ENCODE results near the gene PKM.

DNA sequence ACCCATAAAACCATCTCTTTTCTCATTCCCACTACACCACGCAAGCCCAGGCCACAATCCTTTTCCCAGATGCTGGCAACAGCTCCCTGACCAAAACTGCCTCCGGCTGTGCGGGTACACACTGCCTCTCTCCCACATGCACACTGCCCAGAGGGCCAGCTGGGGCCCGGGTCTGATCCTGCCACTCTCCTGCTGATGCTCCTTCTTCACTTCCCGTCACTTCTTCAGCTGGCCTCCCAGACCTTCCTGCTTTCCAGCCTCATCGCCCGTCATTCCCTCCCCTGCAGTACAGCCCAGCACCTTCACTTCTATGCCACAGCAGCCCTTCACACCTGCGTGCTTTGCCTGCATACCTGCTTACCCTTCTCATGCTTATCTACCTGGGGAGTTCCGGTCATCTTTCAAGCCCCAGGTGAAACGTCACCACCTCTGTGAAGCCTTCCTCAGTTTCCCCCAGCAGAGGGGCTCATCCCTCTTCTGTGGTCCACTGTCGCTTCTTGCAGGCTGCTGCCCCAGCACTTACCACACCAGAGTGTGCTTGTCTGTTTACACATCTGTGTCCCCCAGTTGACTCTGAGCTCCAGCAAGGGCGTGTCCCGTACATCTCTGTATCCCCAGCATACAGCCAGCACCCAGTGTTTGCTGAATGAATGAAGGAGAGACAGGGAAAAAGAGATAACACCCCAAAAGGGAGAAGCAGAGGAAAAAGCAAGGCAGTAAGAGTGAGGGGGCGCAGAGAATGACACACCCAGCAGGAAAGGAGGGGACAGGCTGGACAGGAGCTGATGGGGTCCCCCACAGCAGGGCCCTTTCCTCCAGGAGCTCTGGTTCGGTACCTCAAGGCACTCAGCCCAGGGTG is 55.6 kb downstream of the PKM start:
- TF ChIP-seq, protein P1, sequence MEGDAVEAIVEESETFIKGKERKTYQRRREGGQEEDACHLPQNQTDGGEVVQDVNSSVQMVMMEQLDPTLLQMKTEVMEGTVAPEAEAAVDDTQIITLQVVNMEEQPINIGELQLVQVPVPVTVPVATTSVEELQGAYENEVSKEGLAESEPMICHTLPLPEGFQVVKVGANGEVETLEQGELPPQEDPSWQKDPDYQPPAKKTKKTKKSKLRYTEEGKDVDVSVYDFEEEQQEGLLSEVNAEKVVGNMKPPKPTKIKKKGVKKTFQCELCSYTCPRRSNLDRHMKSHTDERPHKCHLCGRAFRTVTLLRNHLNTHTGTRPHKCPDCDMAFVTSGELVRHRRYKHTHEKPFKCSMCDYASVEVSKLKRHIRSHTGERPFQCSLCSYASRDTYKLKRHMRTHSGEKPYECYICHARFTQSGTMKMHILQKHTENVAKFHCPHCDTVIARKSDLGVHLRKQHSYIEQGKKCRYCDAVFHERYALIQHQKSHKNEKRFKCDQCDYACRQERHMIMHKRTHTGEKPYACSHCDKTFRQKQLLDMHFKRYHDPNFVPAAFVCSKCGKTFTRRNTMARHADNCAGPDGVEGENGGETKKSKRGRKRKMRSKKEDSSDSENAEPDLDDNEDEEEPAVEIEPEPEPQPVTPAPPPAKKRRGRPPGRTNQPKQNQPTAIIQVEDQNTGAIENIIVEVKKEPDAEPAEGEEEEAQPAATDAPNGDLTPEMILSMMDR (IDR thresholded peaks at IDR 0.05), result no peak
- no peak for TF ChIP-seq POLR2A (IDR thresholded peaks at IDR 0.05)
